Chondrocyte (in vitro differentiated cells): ENCODE results near the gene SNAPC4. TPM values are rescaled to one million over a fixed set of nuclear protein-coding genes. Genes with fewer than 3 reads are reported as not detected.

Experiments used
- DNase-seq: peaks from one replicate; pipeline ENCODE4 v3.0.0; 2021; ENCODE audit warnings: mixed read lengths, low spot score
- H3K27ac Mint-ChIP-seq: one replicate; pipeline ENCODE4 v1.8.0; 2021; ENCODE audit warnings: mild to moderate bottlenecking, moderate library complexity, mixed read lengths; ENCODE audit not compliant: unreplicated experiment
- H3K27me3 Mint-ChIP-seq: 2 replicates; pipeline ENCODE4 v1.8.0; 2021; ENCODE audit warnings: low read depth, mixed read lengths
- H3K36me3 Mint-ChIP-seq: 2 replicates; pipeline ENCODE4 v1.8.0; 2021; ENCODE audit warnings: low read depth, mixed read lengths
- H3K4me1 Mint-ChIP-seq: 2 replicates; pipeline ENCODE4 v1.8.0; 2021; ENCODE audit warnings: low read depth, mild to moderate bottlenecking, mixed read lengths
- H3K4me3 Mint-ChIP-seq: one replicate; pipeline ENCODE4 v1.8.0; 2021; ENCODE audit warnings: mild to moderate bottlenecking, moderate library complexity, mixed read lengths; ENCODE audit not compliant: unreplicated experiment
- H3K9me3 Mint-ChIP-seq: 2 replicates; pipeline ENCODE4 v1.8.0; 2021; ENCODE audit warnings: low read depth, mixed read lengths
- total RNA-seq: library from RNA; stranded (reverse); gene quantifications from 3 replicates; pipeline ENCODE4 v1.2.1, GENCODE V29; 2021
- TF ChIP-seq, protein P1 (sequence below): fragments of 200-600 bp; sonication (generic); IDR thresholded peaks from 2 replicates; pipeline ENCODE4 v1.5.0; 2021; ENCODE audit warnings: antibody characterized with exemption, mild to moderate bottlenecking, moderate library complexity

The SNAPC4 gene
- total RNA-seq, 1 donor from 2014 or later: 7.9 TPM

DNA sequence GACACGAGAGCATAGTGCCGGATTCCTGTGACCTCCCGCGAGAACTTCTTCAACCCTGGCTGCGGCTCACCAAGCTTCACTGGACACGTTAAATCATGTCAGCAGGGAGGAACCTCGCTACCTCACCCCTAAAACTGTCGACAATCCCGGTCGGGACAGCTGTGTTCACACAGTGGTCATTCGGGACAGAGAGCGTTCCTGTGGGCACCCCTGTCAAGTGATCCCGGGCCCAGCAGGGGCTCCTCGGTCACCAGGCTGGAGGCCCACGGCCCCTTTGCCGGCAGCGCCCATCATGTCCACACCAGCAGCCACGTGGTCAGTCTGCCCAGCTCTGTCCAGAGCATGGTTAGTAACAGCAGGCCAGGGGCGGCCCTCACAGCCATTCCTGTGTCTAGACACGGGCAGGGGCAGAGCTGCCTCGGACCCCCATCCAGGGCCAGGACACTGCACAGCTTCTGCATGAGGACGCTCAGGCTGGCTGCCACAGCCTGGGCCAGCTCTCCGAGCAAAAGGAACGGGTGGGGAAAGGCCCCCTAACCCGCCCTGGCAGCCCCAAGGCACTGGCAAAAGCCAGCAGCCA, 36.2 kb upstream of the SNAPC4 start:
- TF ChIP-seq, protein P1, sequence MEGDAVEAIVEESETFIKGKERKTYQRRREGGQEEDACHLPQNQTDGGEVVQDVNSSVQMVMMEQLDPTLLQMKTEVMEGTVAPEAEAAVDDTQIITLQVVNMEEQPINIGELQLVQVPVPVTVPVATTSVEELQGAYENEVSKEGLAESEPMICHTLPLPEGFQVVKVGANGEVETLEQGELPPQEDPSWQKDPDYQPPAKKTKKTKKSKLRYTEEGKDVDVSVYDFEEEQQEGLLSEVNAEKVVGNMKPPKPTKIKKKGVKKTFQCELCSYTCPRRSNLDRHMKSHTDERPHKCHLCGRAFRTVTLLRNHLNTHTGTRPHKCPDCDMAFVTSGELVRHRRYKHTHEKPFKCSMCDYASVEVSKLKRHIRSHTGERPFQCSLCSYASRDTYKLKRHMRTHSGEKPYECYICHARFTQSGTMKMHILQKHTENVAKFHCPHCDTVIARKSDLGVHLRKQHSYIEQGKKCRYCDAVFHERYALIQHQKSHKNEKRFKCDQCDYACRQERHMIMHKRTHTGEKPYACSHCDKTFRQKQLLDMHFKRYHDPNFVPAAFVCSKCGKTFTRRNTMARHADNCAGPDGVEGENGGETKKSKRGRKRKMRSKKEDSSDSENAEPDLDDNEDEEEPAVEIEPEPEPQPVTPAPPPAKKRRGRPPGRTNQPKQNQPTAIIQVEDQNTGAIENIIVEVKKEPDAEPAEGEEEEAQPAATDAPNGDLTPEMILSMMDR: no peak
- H3K9me3 Mint-ChIP-seq: no peaks in the 10 kb centered on the region
- no peaks in the 10 kb centered on the region for H3K27me3 Mint-ChIP-seq
- peaks cover 2% of the 10 kb centered on the region for H3K36me3 Mint-ChIP-seq
- H3K4me3 Mint-ChIP-seq: peak overlapping the region; percentile 85
- DNase-seq: no peak
- peaks cover 29% of the 10 kb centered on the region for H3K4me1 Mint-ChIP-seq
- H3K27ac Mint-ChIP-seq: peak overlapping the region; percentile 51

DNA sequence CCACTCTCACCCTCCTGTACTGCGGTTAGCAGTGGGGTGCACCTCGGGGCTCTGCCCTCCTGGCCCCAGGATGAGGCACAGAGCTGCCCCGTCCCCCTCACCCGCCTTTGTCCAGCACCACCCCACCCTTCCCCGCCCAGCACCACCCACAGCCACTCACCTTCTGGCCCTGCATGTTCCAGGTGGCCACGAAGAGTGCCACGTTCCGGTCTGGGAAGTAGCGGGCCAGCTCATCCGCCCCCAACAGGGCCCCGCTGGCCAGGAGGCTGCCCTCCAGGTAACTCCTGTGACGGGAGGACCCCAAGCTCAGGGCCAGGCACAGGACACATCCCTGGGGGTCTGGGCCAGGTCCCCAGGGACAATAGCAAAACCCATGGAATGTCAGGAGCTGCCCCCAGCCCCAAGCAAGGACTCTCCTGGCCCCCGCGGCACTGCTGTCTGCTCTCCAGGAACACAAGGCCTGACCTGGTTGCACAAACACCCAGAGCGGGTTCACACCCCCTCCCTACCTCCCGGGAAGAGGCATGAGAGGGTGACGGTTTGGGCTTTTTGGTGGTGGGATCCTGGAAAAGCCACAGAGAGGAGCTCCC, 34.7 kb upstream of the SNAPC4 start:
- no peak overlapping the region for H3K4me3 Mint-ChIP-seq
- TF ChIP-seq, protein P1: no peak
- no peaks in the 10 kb centered on the region for H3K36me3 Mint-ChIP-seq
- H3K4me1 Mint-ChIP-seq: peaks cover 26% of the 10 kb centered on the region
- H3K9me3 Mint-ChIP-seq: no peaks in the 10 kb centered on the region
- DNase-seq: no peak
- no peaks in the 10 kb centered on the region for H3K27me3 Mint-ChIP-seq
- no peak overlapping the region for H3K27ac Mint-ChIP-seq

DNA sequence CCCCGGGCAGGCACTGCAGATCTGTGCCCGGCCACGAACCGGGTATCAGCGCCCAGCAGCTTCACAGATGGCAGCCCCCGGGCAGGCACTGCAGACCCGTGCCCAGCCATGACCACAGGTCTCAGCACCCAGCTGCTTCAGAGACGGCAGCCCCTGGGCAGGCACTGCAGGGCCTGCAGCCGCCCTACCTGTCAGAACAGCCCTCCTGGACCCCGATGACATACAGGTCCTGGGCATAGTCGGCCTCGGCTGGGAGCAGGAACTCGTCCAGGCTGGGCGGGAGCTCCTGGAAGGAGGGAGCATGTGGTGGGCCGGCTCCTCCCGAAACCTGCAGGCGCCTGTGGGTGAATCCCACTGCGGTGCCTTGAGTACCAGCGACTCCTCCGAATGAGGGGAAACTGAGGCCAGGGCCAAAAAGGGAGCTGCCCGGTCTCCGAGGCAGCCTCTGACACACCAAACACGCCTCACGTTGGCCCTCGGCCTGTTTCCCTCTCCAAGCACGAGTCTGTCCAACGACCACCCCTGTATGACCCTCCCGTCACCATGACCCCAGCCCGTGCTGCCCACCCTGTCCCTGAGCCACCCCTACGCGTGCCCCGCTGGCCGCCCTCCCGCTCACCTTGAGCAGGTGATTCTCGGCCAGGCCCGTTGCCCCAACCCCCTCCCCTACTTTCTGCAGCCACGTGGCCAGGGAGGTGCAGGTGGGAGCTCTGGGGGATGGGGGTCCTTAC, 34.0 kb upstream of the SNAPC4 start:
- no peaks in the 10 kb centered on the region for H3K36me3 Mint-ChIP-seq
- H3K27ac Mint-ChIP-seq: no peak overlapping the region
- H3K4me1 Mint-ChIP-seq: peaks cover 26% of the 10 kb centered on the region
- TF ChIP-seq, protein P1: no peak
- no peak overlapping the region for H3K4me3 Mint-ChIP-seq
- H3K9me3 Mint-ChIP-seq: no peaks in the 10 kb centered on the region
- H3K27me3 Mint-ChIP-seq: no peaks in the 10 kb centered on the region
- DNase-seq: no peak

DNA sequence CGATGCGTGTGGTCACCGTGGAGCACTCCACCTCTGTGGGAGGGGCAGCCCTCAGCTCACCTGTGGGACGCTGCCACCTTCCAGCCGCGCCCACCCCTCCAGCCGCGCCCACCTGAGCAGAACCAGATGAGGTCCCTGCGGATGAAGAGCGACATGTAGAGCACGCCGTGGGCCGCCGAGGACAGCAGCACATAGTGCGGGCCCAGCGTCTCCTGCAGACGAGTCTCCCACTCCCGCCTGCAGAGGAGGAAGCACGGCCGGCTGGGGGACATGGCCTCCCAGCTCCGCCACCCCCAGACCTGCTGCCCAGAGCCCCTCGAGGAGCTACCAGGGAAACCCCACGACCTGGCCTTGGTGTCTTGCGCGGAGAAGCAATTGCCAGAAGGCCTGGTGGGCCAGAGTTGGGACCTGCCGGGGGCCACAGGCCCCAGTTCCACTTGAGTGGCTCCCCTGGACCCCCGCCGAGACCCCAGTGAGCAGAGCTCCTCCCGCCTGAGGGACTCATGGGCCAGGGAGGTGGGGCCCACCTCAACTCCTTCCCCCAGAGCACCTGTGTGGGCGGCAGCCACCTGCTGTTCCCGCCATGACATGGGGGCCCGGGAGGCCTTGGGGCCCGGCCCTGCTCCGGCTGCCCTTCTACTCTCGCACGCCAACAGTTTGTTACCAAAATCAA, 33.2 kb upstream of the SNAPC4 start:
- peaks cover 23% of the 10 kb centered on the region for H3K4me1 Mint-ChIP-seq
- no peaks in the 10 kb centered on the region for H3K36me3 Mint-ChIP-seq
- H3K4me3 Mint-ChIP-seq: no peak overlapping the region
- no peaks in the 10 kb centered on the region for H3K27me3 Mint-ChIP-seq
- H3K27ac Mint-ChIP-seq: no peak overlapping the region
- TF ChIP-seq, protein P1: no peak
- no peak for DNase-seq
- H3K9me3 Mint-ChIP-seq: no peaks in the 10 kb centered on the region

DNA sequence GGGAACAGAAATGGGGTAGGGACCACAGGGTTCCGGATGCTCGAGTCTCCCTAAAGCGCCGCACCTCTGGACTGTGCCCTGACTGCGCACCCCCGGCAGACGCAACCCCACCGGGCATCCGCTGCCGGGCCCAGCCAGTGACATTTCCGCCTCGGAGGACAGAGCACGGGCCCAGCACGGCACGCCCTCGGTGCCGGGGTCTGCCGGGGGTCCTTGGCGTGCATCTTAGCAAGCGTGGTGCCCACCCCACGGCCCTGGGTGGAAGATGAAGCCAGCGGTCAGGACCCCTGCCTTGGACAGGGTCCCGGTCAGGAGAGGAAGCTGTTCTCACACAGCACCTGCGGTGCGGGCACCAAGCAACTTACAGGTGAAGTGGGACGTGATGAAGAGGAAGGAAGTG, 32.6 kb upstream of the SNAPC4 start:
- H3K36me3 Mint-ChIP-seq: no peaks in the 10 kb centered on the region
- TF ChIP-seq, protein P1: no peak
- H3K27ac Mint-ChIP-seq: no peak overlapping the region
- H3K4me3 Mint-ChIP-seq: no peak overlapping the region
- H3K9me3 Mint-ChIP-seq: no peaks in the 10 kb centered on the region
- H3K27me3 Mint-ChIP-seq: no peaks in the 10 kb centered on the region
- DNase-seq: no peak
- peaks cover 17% of the 10 kb centered on the region for H3K4me1 Mint-ChIP-seq
